GM18868 (cell line): ENCODE results near the gene MBTPS1.

Source experiments
- ATAC-seq: cut with Tn5 transposase; IDR thresholded peaks from one replicate; pipeline ENCODE4 v1.9.1; 2021; ENCODE audit warnings: mild to moderate bottlenecking, moderate library complexity; ENCODE audit not compliant: unreplicated experiment

Gene MBTPS1

GRCh38 chr16:84104231-84104630 lies 12.5 kb downstream of the MBTPS1 start:
- ATAC-seq, result no peak

- ATAC-seq, result no peak
Measured at GRCh38 chr16:84103678-84104077, 13.1 kb downstream of the MBTPS1 start.

- no peak for ATAC-seq
Measured at GRCh38 chr16:84098939-84099338, 17.8 kb downstream of the MBTPS1 start.

- ATAC-seq, result no peak
Measured at GRCh38 chr16:84096447-84097005, 20.2 kb downstream of the MBTPS1 start.

GRCh38 chr16:84095466-84095865 lies 21.3 kb downstream of the MBTPS1 start:
- ATAC-seq, result no peak

GRCh38 chr16:84093879-84094270 lies 22.9 kb downstream of the MBTPS1 start:
- ATAC-seq, result no peak

- ATAC-seq, result no peak
Measured at GRCh38 chr16:84093120-84093878, 23.4 kb downstream of the MBTPS1 start.

- ATAC-seq, result no peak
Measured at GRCh38 chr16:84091460-84091859, 25.3 kb downstream of the MBTPS1 start.

- no peak for ATAC-seq
Measured at GRCh38 chr16:84090211-84090610, 26.5 kb downstream of the MBTPS1 start.

GRCh38 chr16:84088695-84089395 lies 27.9 kb downstream of the MBTPS1 start:
- peak; percentile 93 for ATAC-seq

GRCh38 chr16:84087466-84088151 lies 29.1 kb downstream of the MBTPS1 start:
- no peak for ATAC-seq

GRCh38 chr16:84087001-84087400 lies 29.7 kb downstream of the MBTPS1 start:
- no peak for ATAC-seq

GRCh38 chr16:84086341-84086740 lies 30.4 kb downstream of the MBTPS1 start:
- no peak for ATAC-seq

GRCh38 chr16:84085773-84086172 lies 31.0 kb downstream of the MBTPS1 start:
- ATAC-seq, result no peak

- no peak for ATAC-seq
Measured at GRCh38 chr16:84085271-84085667, 31.5 kb downstream of the MBTPS1 start.

GRCh38 chr16:84084570-84085270 lies 32.0 kb downstream of the MBTPS1 start:
- ATAC-seq, result peak; percentile 50

- no peak for ATAC-seq
Measured at GRCh38 chr16:84082835-84083569, 33.7 kb downstream of the MBTPS1 start.

GRCh38 chr16:84082110-84082509 lies 34.6 kb downstream of the MBTPS1 start:
- no peak for ATAC-seq

- no peak for ATAC-seq
Measured at GRCh38 chr16:84081446-84081989, 35.2 kb downstream of the MBTPS1 start.

- ATAC-seq, result no peak
Measured at GRCh38 chr16:84080813-84081212, 35.9 kb downstream of the MBTPS1 start.
